ENCODE measurements around the gene SPARC.
"Not testable (repeated sequence)": the region's sequence is repeated elsewhere in the genome, so short reads cannot be mapped to it uniquely, and the experiment has no call there.

SPARC gene

GRCh38 chr5:151692312-151692711, 5.6 kb upstream of the SPARC start:
- no peak overlapping the region for H3K4me2 ChIP-seq (ENCODE audit: low read length)
- H3K4me1 ChIP-seq (ENCODE audit: low read length) = no peaks in the 10 kb centered on the region
- no peak overlapping the region for H3K9ac ChIP-seq (ENCODE audit: low read length)
- H3K27me3 ChIP-seq (ENCODE audit: low read depth, low read length) = no peaks in the 10 kb centered on the region
- no peak overlapping the region for H2AFZ ChIP-seq (ENCODE audit: low read depth, low read length)
- no peak overlapping the region for H3K27ac ChIP-seq (ENCODE audit: low read length)
- H3K4me3 ChIP-seq (ENCODE audit: low read length) = no peak overlapping the region
- TF ChIP-seq CTCF (IDR thresholded peaks at IDR 0.05; ENCODE audit: low read depth, low read length) = no peak
- H3K9me3 ChIP-seq (ENCODE audit: insufficient read depth, low read length) = no peaks in the 10 kb centered on the region
- no peaks in the 10 kb centered on the region for H3K36me3 ChIP-seq (replicated peaks; ENCODE audit: low read depth, low read length)
- H4K20me1 ChIP-seq (ENCODE audit: insufficient read depth, low read length) = no peaks in the 10 kb centered on the region
- H3K79me2 ChIP-seq (ENCODE audit: low read length) = no peaks in the 10 kb centered on the region

GRCh38 chr5:151691706-151692105, 5.0 kb upstream of the SPARC start:
- H3K4me3 ChIP-seq (ENCODE audit: low read length) = no peak overlapping the region
- no peaks in the 10 kb centered on the region for H3K9me3 ChIP-seq (ENCODE audit: insufficient read depth, low read length)
- H3K27me3 ChIP-seq (ENCODE audit: low read depth, low read length) = no peaks in the 10 kb centered on the region
- no peak for TF ChIP-seq EZH2phosphoT487 (IDR thresholded peaks at IDR 0.05; ENCODE audit: low read depth)
- TF ChIP-seq CTCF (IDR thresholded peaks at IDR 0.05; ENCODE audit: low read depth, low read length) = no peak
- H2AFZ ChIP-seq (ENCODE audit: low read depth, low read length) = no peak overlapping the region
- no peaks in the 10 kb centered on the region for H4K20me1 ChIP-seq (ENCODE audit: insufficient read depth, low read length)
- H3K79me2 ChIP-seq (ENCODE audit: low read length) = no peaks in the 10 kb centered on the region
- no peak overlapping the region for H3K9ac ChIP-seq (ENCODE audit: low read length)
- H3K4me1 ChIP-seq (ENCODE audit: low read length) = peaks cover 4% of the 10 kb centered on the region
- H3K4me2 ChIP-seq (ENCODE audit: low read length) = no peak overlapping the region
- no peak overlapping the region for H3K27ac ChIP-seq (ENCODE audit: low read length)
- H3K36me3 ChIP-seq (replicated peaks; ENCODE audit: low read depth, low read length) = no peaks in the 10 kb centered on the region

- H3K4me3 ChIP-seq (ENCODE audit: low read length); H4K20me1 ChIP-seq (ENCODE audit: insufficient read depth, low read length); H3K27ac ChIP-seq (ENCODE audit: low read length); H3K79me2 ChIP-seq (ENCODE audit: low read length); H3K4me2 ChIP-seq (ENCODE audit: low read length); H3K9me3 ChIP-seq (ENCODE audit: insufficient read depth, low read length); H3K9ac ChIP-seq (ENCODE audit: low read length); H2AFZ ChIP-seq (ENCODE audit: low read depth, low read length); H3K27me3 ChIP-seq (ENCODE audit: low read depth, low read length); H3K36me3 ChIP-seq (replicated peaks; ENCODE audit: low read depth, low read length): not testable (repeated sequence)
- H3K4me1 ChIP-seq (ENCODE audit: low read length) = peaks cover 11% of the 10 kb centered on the region
Measured at GRCh38 chr5:151689591-151689990, 2.9 kb upstream of the SPARC start.

GRCh38 chr5:151688436-151688835, 1.7 kb upstream of the SPARC start:
- Histone ChIP-seq H4K20me1 (ENCODE audit: insufficient read depth, low read length) (no peaks in the 10 kb centered on the region), H3K4me1 (ENCODE audit: low read length) (peaks cover 11% of the 10 kb centered on the region), H3K4me2 (ENCODE audit: low read length) (no peak overlapping the region), H3K27me3 (ENCODE audit: low read depth, low read length) (no peaks in the 10 kb centered on the region), H2AFZ (ENCODE audit: low read depth, low read length) (no peak overlapping the region), H3K36me3 (replicated peaks; ENCODE audit: low read depth, low read length) (no peaks in the 10 kb centered on the region), H3K79me2 (ENCODE audit: low read length) (no peaks in the 10 kb centered on the region), H3K9ac (ENCODE audit: low read length) (no peak overlapping the region), H3K27ac (ENCODE audit: low read length) (no peak overlapping the region), H3K4me3 (ENCODE audit: low read length) (no peak overlapping the region), H3K9me3 (ENCODE audit: insufficient read depth, low read length) (no peaks in the 10 kb centered on the region)
- no peak for TF ChIP-seq CTCF (IDR thresholded peaks at IDR 0.05; ENCODE audit: low read depth, low read length)

Measured in OCI-LY3 (cell line).